ENCODE data around the gene PARP14.

- TF ChIP-seq CTCF (IDR thresholded peaks at IDR 0.05), result no peak
- TF ChIP-seq POLR2A (IDR thresholded peaks at IDR 0.05), result no peak
These were observed 18.1 kb upstream of the PARP14 start for GRCh38 chr3:122662505-122662904.
